ENCODE measurements around the gene ADH4.
"Not testable (repeated sequence)": the region's sequence is repeated elsewhere in the genome, so short reads cannot be mapped to it uniquely, and the experiment has no call there.

ADH4 gene

DNA sequence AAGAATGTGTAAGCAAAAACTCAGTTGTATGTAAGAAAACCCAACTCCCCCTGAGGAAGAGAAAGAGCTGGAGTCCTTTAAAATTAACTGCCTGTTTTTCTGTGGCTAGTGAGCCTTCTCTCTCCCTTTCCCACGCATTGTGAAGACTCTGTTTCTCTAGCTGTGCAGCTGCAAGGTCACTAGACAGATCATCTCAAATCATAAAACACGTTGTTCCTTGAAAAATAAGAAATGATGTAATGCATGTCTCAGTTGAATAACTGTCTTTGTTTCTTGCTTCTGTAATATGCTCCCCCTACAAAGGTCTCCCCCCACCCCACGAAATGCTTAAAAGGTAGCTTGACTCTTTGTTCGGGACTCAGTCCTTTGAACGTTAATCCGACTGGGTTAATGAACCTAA lies 63.2 kb downstream of the ADH4 start:
- H3K27me3 ChIP-seq (ENCODE audit: insufficient read depth, low read length); H2AFZ ChIP-seq (ENCODE audit: low read length, unreplicated experiment); H3K4me3 ChIP-seq (ENCODE audit: low read depth, low read length); H3K4me1 ChIP-seq (ENCODE audit: control insufficient read depth, insufficient read depth, low read length, unreplicated experiment); H3K27ac ChIP-seq (ENCODE audit: low read depth, low read length): not testable (repeated sequence)
- Histone ChIP-seq H3K36me3 (ENCODE audit: insufficient read depth, low read length) (peaks cover 63% of the 10 kb centered on the region), H3K79me2 (ENCODE audit: control insufficient read depth, insufficient read depth, low read length, unreplicated experiment) (peaks cover 34% of the 10 kb centered on the region)

DNA sequence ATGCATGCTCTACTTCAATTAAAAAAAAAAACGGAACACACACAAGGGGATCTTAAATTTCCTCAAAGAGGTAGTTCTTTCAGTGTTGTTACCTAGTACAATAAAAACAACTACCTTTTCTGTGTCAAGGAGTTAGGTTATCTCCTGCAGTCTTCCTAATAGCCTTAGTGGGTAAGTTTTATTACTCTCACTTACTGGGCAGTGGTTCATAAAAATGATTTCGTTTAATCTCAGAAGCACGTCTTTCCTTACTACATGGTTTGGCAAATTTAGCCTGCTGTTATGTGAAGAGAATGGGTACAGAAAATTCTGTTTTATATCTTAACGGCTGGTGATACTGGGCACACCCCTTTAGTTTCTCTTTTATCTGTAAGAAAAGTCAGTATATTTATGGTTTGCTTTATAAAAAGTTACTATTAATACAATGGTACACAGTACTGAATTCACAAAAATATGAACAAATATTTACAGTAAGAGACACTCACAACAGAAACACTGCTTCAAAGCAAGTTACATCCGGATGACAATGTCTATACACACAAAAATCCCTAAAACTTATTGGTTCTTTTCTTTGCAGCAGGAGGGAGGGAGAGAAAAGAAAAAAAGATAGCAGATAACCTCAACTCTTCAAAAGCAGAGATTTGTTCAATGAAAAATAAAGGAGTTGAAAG lies 64.3 kb downstream of the ADH4 start:
- Histone ChIP-seq H2AFZ (ENCODE audit: low read length, unreplicated experiment) (no peak overlapping the region), H3K27ac (ENCODE audit: low read depth, low read length) (no peak overlapping the region)

DNA sequence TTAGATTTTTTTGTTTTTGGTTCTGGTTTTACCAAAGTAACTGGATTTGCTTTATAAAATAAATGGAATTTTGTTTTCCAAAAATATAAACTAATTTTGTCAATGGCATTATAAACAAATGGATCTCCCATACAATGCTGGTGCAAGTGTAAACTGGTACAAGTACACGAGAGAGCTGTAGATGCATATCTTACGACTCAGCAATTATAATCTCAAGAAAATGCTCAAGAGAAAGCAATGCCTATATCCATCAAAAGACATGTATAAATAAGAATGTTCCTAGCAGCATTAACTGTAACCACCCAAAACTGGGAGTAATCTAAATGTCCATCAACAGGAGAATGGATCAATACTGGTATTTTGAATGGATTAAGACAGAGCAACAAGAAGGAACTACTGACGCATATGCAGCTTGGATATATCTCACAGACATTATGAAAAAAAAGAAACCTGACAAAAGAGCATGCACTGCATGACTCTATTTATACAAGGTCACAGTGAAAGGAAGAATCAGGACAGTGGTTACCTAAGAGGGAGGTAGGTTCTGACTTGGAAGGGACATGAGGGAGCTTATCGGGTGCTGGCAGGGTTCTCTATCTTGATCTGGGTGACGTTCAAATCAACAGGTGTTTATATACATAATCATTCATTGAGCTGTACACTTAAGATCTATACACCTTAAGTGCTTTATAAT lies 65.0 kb downstream of the ADH4 start:
- Histone ChIP-seq H3K79me2 (ENCODE audit: control insufficient read depth, insufficient read depth, low read length, unreplicated experiment) (peaks cover 16% of the 10 kb centered on the region), H3K4me1 (ENCODE audit: control insufficient read depth, insufficient read depth, low read length, unreplicated experiment) (no peaks in the 10 kb centered on the region), H3K36me3 (ENCODE audit: insufficient read depth, low read length) (peaks cover 53% of the 10 kb centered on the region), H3K4me3 (ENCODE audit: low read depth, low read length) (no peak overlapping the region), H2AFZ (ENCODE audit: low read length, unreplicated experiment) (no peak overlapping the region), H3K27ac (ENCODE audit: low read depth, low read length) (no peak overlapping the region), H3K27me3 (ENCODE audit: insufficient read depth, low read length) (no peaks in the 10 kb centered on the region)

More for the DNA sequence above, 64.3 kb downstream of the ADH4 start:
- H3K27me3 ChIP-seq (ENCODE audit: insufficient read depth, low read length), result no peaks in the 10 kb centered on the region
- H3K36me3 ChIP-seq (ENCODE audit: insufficient read depth, low read length), result peaks cover 58% of the 10 kb centered on the region
- H3K4me1 ChIP-seq (ENCODE audit: control insufficient read depth, insufficient read depth, low read length, unreplicated experiment), result no peaks in the 10 kb centered on the region
- no peak overlapping the region for H3K4me3 ChIP-seq (ENCODE audit: low read depth, low read length)
- H3K79me2 ChIP-seq (ENCODE audit: control insufficient read depth, insufficient read depth, low read length, unreplicated experiment), result peaks cover 23% of the 10 kb centered on the region

DNA sequence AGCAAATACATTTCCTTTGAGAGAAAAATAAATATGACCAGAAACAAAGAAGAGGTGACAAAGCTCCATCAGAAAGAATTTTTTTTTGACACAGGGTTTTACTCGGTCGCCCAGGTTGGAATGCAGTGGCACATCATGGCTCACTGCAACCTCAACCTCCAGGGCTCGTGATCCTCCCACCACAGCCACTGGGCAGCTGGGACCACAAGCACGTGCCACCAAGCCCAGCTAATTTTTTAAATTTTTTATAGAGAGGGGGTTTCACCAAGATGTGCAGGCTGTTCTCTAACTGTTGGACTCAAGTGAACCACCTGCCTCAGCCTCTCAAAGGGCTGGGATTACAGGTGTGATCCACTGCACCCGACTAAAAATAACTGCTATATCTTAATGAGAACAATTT lies 65.8 kb downstream of the ADH4 start:
- Histone ChIP-seq H3K4me3 (ENCODE audit: low read depth, low read length) (no peak overlapping the region), H3K4me1 (ENCODE audit: control insufficient read depth, insufficient read depth, low read length, unreplicated experiment) (no peaks in the 10 kb centered on the region), H2AFZ (ENCODE audit: low read length, unreplicated experiment) (no peak overlapping the region), H3K27ac (ENCODE audit: low read depth, low read length) (no peak overlapping the region), H3K79me2 (ENCODE audit: control insufficient read depth, insufficient read depth, low read length, unreplicated experiment) (peaks cover 14% of the 10 kb centered on the region), H3K36me3 (ENCODE audit: insufficient read depth, low read length) (peaks cover 47% of the 10 kb centered on the region), H3K27me3 (ENCODE audit: insufficient read depth, low read length) (no peaks in the 10 kb centered on the region)

DNA sequence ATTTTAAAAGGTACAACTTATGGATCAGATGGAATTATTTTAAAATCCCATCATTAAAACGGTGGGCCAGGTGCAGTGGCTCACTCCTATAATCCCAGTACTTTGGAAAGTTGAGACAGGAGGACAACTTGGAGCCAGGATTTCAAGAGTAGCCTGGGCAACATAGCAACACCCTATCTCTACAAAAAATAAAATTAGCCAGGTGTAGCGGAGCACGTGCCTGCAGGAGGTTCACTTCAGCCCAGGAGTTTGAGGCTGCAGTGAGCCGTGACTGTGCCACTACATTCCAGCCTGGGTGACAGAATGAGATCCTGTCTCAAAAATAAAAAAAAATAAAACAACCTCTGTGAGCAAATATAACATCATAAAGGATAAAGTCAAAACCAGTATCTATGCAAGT lies 66.9 kb downstream of the ADH4 start:
- Histone ChIP-seq H3K4me1 (ENCODE audit: control insufficient read depth, insufficient read depth, low read length, unreplicated experiment) (no peaks in the 10 kb centered on the region), H3K36me3 (ENCODE audit: insufficient read depth, low read length) (peaks cover 47% of the 10 kb centered on the region), H2AFZ (ENCODE audit: low read length, unreplicated experiment) (no peak overlapping the region)

DNA sequence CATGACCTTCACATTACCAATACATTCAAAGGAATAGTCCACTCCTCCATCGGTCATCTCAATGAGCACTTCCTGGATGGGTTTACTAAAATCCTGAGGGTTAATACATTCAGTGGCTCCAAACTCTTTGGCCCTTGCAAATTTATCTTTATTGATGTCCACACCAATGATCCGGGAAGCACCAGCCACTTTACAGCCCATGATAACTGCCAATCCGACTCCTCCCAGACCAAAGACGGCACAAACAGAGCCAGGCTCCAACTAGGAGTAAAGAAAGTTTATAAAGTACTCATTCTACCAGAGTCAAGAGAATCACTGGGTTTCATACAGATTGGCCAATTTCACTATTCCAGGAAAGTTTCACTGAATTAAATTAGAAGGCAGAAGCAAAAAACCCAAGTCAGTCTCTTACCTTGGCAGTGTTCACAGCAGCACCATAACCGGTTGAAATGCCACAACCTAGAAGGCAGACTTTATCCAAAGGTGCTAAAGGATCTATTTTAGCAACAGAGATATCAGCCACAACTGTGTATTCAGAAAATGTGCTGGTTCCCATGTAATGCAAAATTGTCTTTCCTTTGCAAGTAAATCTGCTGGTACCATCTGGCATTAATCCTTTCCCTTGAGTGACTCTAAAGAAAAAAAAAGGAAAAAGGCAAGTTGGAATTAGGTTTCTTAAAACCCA lies 67.7 kb downstream of the ADH4 start:
- peaks cover 43% of the 10 kb centered on the region for H3K36me3 ChIP-seq (ENCODE audit: insufficient read depth, low read length)
- no peak overlapping the region for H3K27ac ChIP-seq (ENCODE audit: low read depth, low read length)
- no peaks in the 10 kb centered on the region for H3K27me3 ChIP-seq (ENCODE audit: insufficient read depth, low read length)
- H3K79me2 ChIP-seq (ENCODE audit: control insufficient read depth, insufficient read depth, low read length, unreplicated experiment), result peaks cover 6% of the 10 kb centered on the region
- H3K4me1 ChIP-seq (ENCODE audit: control insufficient read depth, insufficient read depth, low read length, unreplicated experiment), result no peaks in the 10 kb centered on the region
- H3K4me3 ChIP-seq (ENCODE audit: low read depth, low read length), result no peak overlapping the region
- H2AFZ ChIP-seq (ENCODE audit: low read length, unreplicated experiment), result no peak overlapping the region

More for the DNA sequence above, 66.9 kb downstream of the ADH4 start:
- peaks cover 8% of the 10 kb centered on the region for H3K79me2 ChIP-seq (ENCODE audit: control insufficient read depth, insufficient read depth, low read length, unreplicated experiment)
- H3K4me3 ChIP-seq (ENCODE audit: low read depth, low read length), result no peak overlapping the region
- no peaks in the 10 kb centered on the region for H3K27me3 ChIP-seq (ENCODE audit: insufficient read depth, low read length)
- no peak overlapping the region for H3K27ac ChIP-seq (ENCODE audit: low read depth, low read length)

DNA sequence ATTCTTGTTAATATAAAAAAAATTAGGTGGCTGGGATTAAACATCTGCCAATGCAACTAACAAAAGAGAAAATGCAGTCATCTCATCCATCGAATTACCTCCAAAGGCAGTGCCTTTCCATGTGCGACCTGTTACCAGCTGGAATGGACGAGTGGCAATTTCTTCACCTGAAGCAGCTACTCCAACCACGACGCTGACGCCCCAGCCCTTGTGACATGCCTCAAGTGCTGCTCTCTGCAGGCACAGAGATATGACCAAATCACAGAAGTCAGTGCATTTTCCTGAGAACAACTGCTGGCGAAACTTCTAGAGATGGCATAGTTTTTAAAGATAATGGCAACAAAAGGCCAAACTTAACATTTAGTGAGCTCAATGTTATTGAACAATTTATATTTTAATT lies 69.3 kb downstream of the ADH4 start:
- Histone ChIP-seq H3K4me3 (ENCODE audit: low read depth, low read length) (no peak overlapping the region), H2AFZ (ENCODE audit: low read length, unreplicated experiment) (no peak overlapping the region), H3K79me2 (ENCODE audit: control insufficient read depth, insufficient read depth, low read length, unreplicated experiment) (peaks cover 4% of the 10 kb centered on the region), H3K27me3 (ENCODE audit: insufficient read depth, low read length) (no peaks in the 10 kb centered on the region), H3K27ac (ENCODE audit: low read depth, low read length) (no peak overlapping the region), H3K4me1 (ENCODE audit: control insufficient read depth, insufficient read depth, low read length, unreplicated experiment) (no peaks in the 10 kb centered on the region), H3K36me3 (ENCODE audit: insufficient read depth, low read length) (peaks cover 39% of the 10 kb centered on the region)
